K562 (cell line): ENCODE measurements around the gene SSH3. TPM values are rescaled to one million over a fixed set of nuclear protein-coding genes. Genes with fewer than 3 reads are reported as not detected.

Experiments
- ATAC-seq: fragments of 200-7000 bp; cut with Tn5 transposase; 3 replicates; pipeline ENCODE4 v1.9.1; 2020; ENCODE audit warnings: moderate library complexity
- BruUV-seq: library from RNA; stranded (reverse); fragments of 400-500 nt; replicated peaks from 2 replicates; lab custom pipeline; 2021; lab: Mats Ljungman, UMichigan
- CTCF ChIA-PET: fragments of 300-600 bp; formaldehyde crosslinking; extraction: SDS; loops from one replicate; lab custom pipeline; 2021; ENCODE audit warnings: low intra/inter-chr PET ratio; lab: Yijun Ruan, JAX
- POLR2A ChIA-PET: fragments of 300-600, 350-650 bp; sonication (Branson Sonifier 250); formaldehyde crosslinking; extraction: SDS; loops from one replicate; lab custom pipeline; 2021; ENCODE audit warnings: antibody characterized with exemption, inconsistent platforms; lab: Yijun Ruan, JAX
- DNase-seq, 4 experiments: peaks; one replicate each; pipeline versions ENCODE4 v3.0.0 to v3.0.0-alpha.2; 2011 to 2018; ENCODE audit warnings: low spot score in 3 of 4, mixed read lengths in 3 of 4; ENCODE audit errors: extremely low read depth in 1 of 4
- FAIRE-seq: peaks from 2 replicates; lab custom pipeline; 2011; peaks lifted over from hg19 to GRCh38; lab: Jason Lieb, UNC
- H2AFZ ChIP-seq: 2 replicates; pipeline ENCODE4 v1.6.0; 2011; ENCODE audit warnings: low read depth, low read length, control low read depth, inconsistent platforms
- H3K27ac ChIP-seq: fragments of 200-600 bp; 3 replicates; pipeline ENCODE4 v1.8.0; 2011; ENCODE audit warnings: low read depth, mild to moderate bottlenecking, control low read depth, inconsistent platforms, low read length, moderate library complexity, mixed read lengths; ENCODE audit errors: extremely low read depth
- H3K27me3 ChIP-seq, 2 experiments: fragments of 300-600 bp in 1 of 2; 2 replicates in 1 of 2; 3 replicates in 1 of 2; pipeline versions ENCODE4 v1.6.0 to v1.8.0; 2011; ENCODE audit warnings: inconsistent platforms in 2 of 2, low read length in 2 of 2, mild to moderate bottlenecking in 1 of 2, mixed read lengths in 1 of 2, moderate library complexity in 1 of 2; ENCODE audit not compliant: control insufficient read depth in 2 of 2, insufficient read depth in 2 of 2
- H3K36me3 ChIP-seq: fragments of 300-600 bp; 3 replicates; pipeline ENCODE4 v1.8.0; 2011; ENCODE audit warnings: mild to moderate bottlenecking, low read length, inconsistent platforms; ENCODE audit not compliant: control insufficient read depth, insufficient read depth
- H3K4me1 ChIP-seq, 2 experiments: fragments of 200-600 bp in 1 of 2; replicated peaks in 1 of 2; 2 replicates in 1 of 2; 3 replicates in 1 of 2; pipeline versions ENCODE4 v1.5.1 to v1.8.0; 2011; ENCODE audit warnings: inconsistent platforms in 2 of 2, low read length in 2 of 2, mild to moderate bottlenecking in 1 of 2, mixed read lengths in 1 of 2, moderate library complexity in 1 of 2; ENCODE audit not compliant: control insufficient read depth in 2 of 2, insufficient read depth in 2 of 2
- H3K4me2 ChIP-seq: 2 replicates; pipeline ENCODE4 v1.6.1; 2011; ENCODE audit warnings: low read length, control low read depth, inconsistent platforms, mixed read lengths; ENCODE audit not compliant: insufficient read depth
- H3K4me3 ChIP-seq: fragments of 200-600 bp; sonication (generic), shearing (Covaris generic); 2 replicates; pipeline ENCODE4 v1.5.1; 2016; ENCODE audit warnings: control low read depth, inconsistent platforms
- H3K79me2 ChIP-seq: fragments of 200-600 bp; 3 replicates; pipeline ENCODE4 v1.8.0; 2011; ENCODE audit warnings: low read length, inconsistent platforms; ENCODE audit not compliant: control insufficient read depth, insufficient read depth
- H3K9ac ChIP-seq, 2 experiments: 2 replicates each; pipeline versions ENCODE4 v1.6.0 to v1.6.1; 2011; ENCODE audit warnings: low read depth in 2 of 2, low read length in 2 of 2, control low read depth in 1 of 2, inconsistent platforms in 1 of 2, mild to moderate bottlenecking in 1 of 2, mixed read lengths in 1 of 2; ENCODE audit not compliant: insufficient read depth in 1 of 2
- H3K9me1 ChIP-seq: one replicate; pipeline ENCODE4 v1.6.0; 2011; ENCODE audit warnings: inconsistent platforms, mild to moderate bottlenecking, low read length, moderate library complexity; ENCODE audit not compliant: control insufficient read depth, insufficient read depth
- H3K9me3 ChIP-seq: replicated peaks from 2 replicates; pipeline ENCODE4 v1.5.1; 2011; ENCODE audit warnings: low read depth, low read length, inconsistent platforms; ENCODE audit not compliant: control insufficient read depth, insufficient read depth
- H4K20me1 ChIP-seq: replicated peaks from 2 replicates; pipeline ENCODE4 v1.6.1; 2011; ENCODE audit warnings: low read length, inconsistent platforms, mixed read lengths; ENCODE audit not compliant: control insufficient read depth, insufficient read depth
- ATF3 ChIP-seq, 2 experiments: fragments of 450-650 bp in 1 of 2; sonication (generic) in 1 of 2; formaldehyde crosslinking in 1 of 2; IDR thresholded peaks in 1 of 2; conservative IDR thresholded peaks in 1 of 2; 2 replicates each; pipeline versions ENCODE4 v1.6.1 to v1.8.1; 2016 to 2023; ENCODE audit warnings: mild to moderate bottlenecking in 2 of 2, moderate library complexity in 2 of 2, inconsistent platforms in 1 of 2, missing genetic modification reagents in 1 of 2
- CBX2 ChIP-seq: fragments of 200-600 bp; sonication (generic); IDR thresholded peaks from one replicate; pipeline ENCODE4 v1.6.1; 2012; ENCODE audit warnings: mild to moderate bottlenecking, low read length, inconsistent platforms; ENCODE audit not compliant: insufficient read depth, poor library complexity, severe bottlenecking
- CBX8 ChIP-seq: fragments of 200-600 bp; sonication (generic); IDR thresholded peaks from 2 replicates; pipeline ENCODE4 v1.6.1; 2012; ENCODE audit warnings: borderline replicate concordance, mixed run types, low read depth, mild to moderate bottlenecking, moderate library complexity, mixed read lengths, low read length, control low read depth, inconsistent platforms; ENCODE audit not compliant: poor library complexity, severe bottlenecking; ENCODE audit errors: extremely low read depth
- CTBP1 ChIP-seq: fragments of 450-650 bp; IDR thresholded peaks from 2 replicates; pipeline ENCODE4 v1.6.1; 2016; ENCODE audit warnings: borderline replicate concordance
- ELK1 ChIP-seq: sonication (generic); formaldehyde crosslinking; IDR thresholded peaks from 2 replicates; pipeline ENCODE4 v1.8.1; 2022; ENCODE audit warnings: missing genetic modification reagents
- IFI16 ChIP-seq: fragments of 250-450 bp; sonication (Bioruptor Pico); IDR thresholded peaks from 2 replicates; pipeline ENCODE4 v2.1.2; 2022; ENCODE audit warnings: mild to moderate bottlenecking, inconsistent platforms
- JUN ChIP-seq, 2 experiments: sonication (generic) in 1 of 2; formaldehyde crosslinking in 1 of 2; IDR thresholded peaks; 2 replicates each; pipeline versions ENCODE4 v1.6.1 to v1.8.0; 2012 to 2022; ENCODE audit warnings: borderline replicate concordance in 2 of 2, mild to moderate bottlenecking in 2 of 2, improper control_type of control experiment in 1 of 2, low read depth in 1 of 2, low read length in 1 of 2, missing genetic modification reagents in 1 of 2
- RAD21 ChIP-seq, 2 experiments: fragments of 250-450 bp in 1 of 2; fragments of 450-650 bp in 1 of 2; sonication (Bioruptor Pico) in 1 of 2; formaldehyde crosslinking in 1 of 2; IDR thresholded peaks in 1 of 2; conservative IDR thresholded peaks in 1 of 2; 2 replicates each; pipeline versions ENCODE4 v1.4.0 to v1.8.0; 2020 to 2022; ENCODE audit warnings: mild to moderate bottlenecking in 2 of 2, moderate library complexity in 1 of 2
- ZNF324 ChIP-seq: fragments of 250-450 bp; sonication (Bioruptor Pico); IDR thresholded peaks from 2 replicates; pipeline ENCODE4 v1.4.0; 2020; ENCODE audit warnings: mild to moderate bottlenecking
- ZNF507 ChIP-seq: conservative IDR thresholded peaks from 2 replicates; pipeline ENCODE4 v1.6.1; 2017; ENCODE audit warnings: missing genetic modification characterization, missing compliant biosample characterization
- WGBS: fragments of 100-300 bp; shearing (Covaris generic); methylation state at CpG from one replicate; pipeline ENCODE4 v1.1.6; 2016; ENCODE audit warnings: low coverage, mixed read lengths; ENCODE audit not compliant: insufficient coverage; ENCODE audit errors: missing lambda C conversion rate; 5-methylcytosine and 5-hydroxymethylcytosine counted together
- in situ Hi-C: fragments of 300-500 bp; cut with MboI; formaldehyde crosslinking; loops from 4 replicates; pipeline ENCODE4 v1.15.0; 2018; ENCODE audit warnings: inconsistent platforms, mixed read lengths
- intact Hi-C: fragments of 100-400 bp; cut with micrococcal nuclease; formaldehyde crosslinking; loops from 2 replicates; pipeline ENCODE4 v1.14.2; 2022
- polyA plus RNA-seq, 8 experiments: library from polyadenylated mRNA; depleted of rRNA in 4 of 8; stranded (reverse) in 5 of 8; unstranded in 3 of 8; fragments of >200 nt; fragmentation: Nextera tagmentation in 2 of 8; fragmentation: Illumina TruSeq in 1 of 8; extraction: Ambion mirVana in 2 of 8; extraction: Trizol in 1 of 8; gene quantifications; 2 replicates each; pipeline versions ENCODE4 v1.2.1 to v1.2.3, GENCODE V29; 2011 to 2014; ENCODE audit warnings: inconsistent platforms in 1 of 8, missing spikeins in 1 of 8
- total RNA-seq, 7 experiments: library from RNA; depleted of rRNA in 6 of 7; stranded (reverse); fragments of >200 nt in 6 of 7; fragmentation: Illumina TruSeq in 2 of 7; extraction: Trizol in 2 of 7; gene quantifications; 2 replicates each; pipeline versions ENCODE4 v1.2.1 to v1.2.3, GENCODE V29; 2011 to 2021; ENCODE audit warnings: low replicate concordance in 1 of 7

The SSH3 gene
- total and polyA plus RNA-seq, 9 of the 15 experiments (the other 6 are each of a cell fraction or from before 2014, with no cell fraction given), result 0.07 to 1.0 (median 0.24) TPM; not detected in 3

GRCh38 chr11:67349928-67350465 lies 46.7 kb downstream of the SSH3 start (continued):
- TF ChIP-seq ELK1 (CRISPR knock-in tag), result no peak
- no peak for TF ChIP-seq CBX2
- no peak for TF ChIP-seq ZNF507 (tag)

GRCh38 chr11:67351275-67352005 lies 48.1 kb downstream of the SSH3 start:
- Histone ChIP-seq H3K4me2 (no peak overlapping the region; the same call in 1 of the 2 replicates), H3K9me3 (no peaks in the 10 kb centered on the region), H3K79me2 (peaks cover 8% of the 10 kb centered on the region), H4K20me1 (no peaks in the 10 kb centered on the region; the same call in 1 of the 2 replicates), H3K9me1 (no peaks in the 10 kb centered on the region), H3K4me1 (peaks cover 61% of the 10 kb centered on the region in 2 experiments), H3K27me3 (no peaks in the 10 kb centered on the region), H2AFZ (0 out of 2 replicates have a peak overlapping the region, but pooled peaks have one; percentile 10), H3K4me3 (no peak overlapping the region), H3K27ac (no peak overlapping the region), H3K9ac (peak overlapping the region in 1 of 2 experiments; percentile 57; a peak in 2 of 4 replicates), H3K36me3 (peaks cover 4% of the 10 kb centered on the region; the same call in 1 of the 3 replicates)
- POLR2A ChIA-PET, result interaction anchor here (0.5 to 1.7 kb wide), 10 partner anchors 9 to 338 kb away, joined by 3 to 5 read pairs (median 4); no protein-coding TSS in a partner anchor
- in situ Hi-C loops (no loop called here), intact Hi-C loops (loop anchor here (5.0 kb wide), 1 partner anchor 231 kb away; the partner anchor contains the start of gene GSTP1)
- ATAC-seq (peak; percentile 37), FAIRE-seq (peak; percentile 88), DNase-seq (peak; percentile 72 to 88 (median 76))
- CTCF ChIA-PET, result interaction anchor here (0.6 to 4.5 kb wide), 3 partner anchors 22 to 31 kb away, joined by 3 to 25 read pairs (median 5); no protein-coding TSS in a partner anchor
- 46% methylated on average over 11 of the region's 11 CpGs for WGBS
- BruUV-seq, result no TSS peak
- TF ChIP-seq IFI16 (CRISPR knock-in tag) (no peak), CBX8 (no peak), JUN (IDR thresholded peaks at IDR 0.05; ENCODE audit: borderline replicate concordance, low read depth, low read length) (peak; percentile 64; the same call in 1 of the 2 replicates), JUN (CRISPR knock-in tag; IDR thresholded peaks at IDR 0.05; ENCODE audit: borderline replicate concordance) (peak; percentile 43; the same call in 1 of the 2 replicates), ATF3 (IDR thresholded peaks at IDR 0.05) (peak; percentile 75), ATF3 (CRISPR knock-in tag; conservative IDR thresholded peaks at IDR 0.05) (peak; percentile 70; the same call in 1 of the 2 replicates), ZNF324 (no peak), CTBP1 (peak; percentile 60), RAD21 (CRISPR knock-in tag; conservative IDR thresholded peaks at IDR 0.05 in 1 of 2, IDR thresholded peaks at IDR 0.05 in 1 of 2) (peak; percentile 43 to 76)
